ENCODE results near the gene IPPK. TPM values are rescaled to one million over a fixed set of nuclear protein-coding genes. Genes with fewer than 3 reads are reported as not detected.

The IPPK gene
- total RNA-seq, 1 experiment from 2014 or later, result 15.4 TPM

DNA sequence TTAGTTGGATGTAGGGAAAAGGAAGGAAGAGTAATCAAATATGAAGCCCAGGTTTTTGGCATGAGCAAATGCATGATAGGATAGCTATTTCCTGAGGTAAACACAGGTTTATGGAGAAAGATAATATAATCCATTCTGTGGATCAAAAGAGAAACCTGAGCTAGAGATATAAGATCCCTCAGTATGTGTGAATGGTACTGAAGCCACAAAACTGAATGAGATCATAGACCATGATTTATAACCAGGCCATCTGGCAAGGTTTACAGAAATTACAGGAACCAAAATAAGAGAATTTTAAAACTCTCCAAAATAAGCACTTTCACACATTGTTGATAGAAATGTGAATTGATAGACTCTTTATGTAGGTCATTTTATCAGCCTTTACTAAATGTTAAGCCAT, 105.4 kb downstream of the IPPK start:
- no peak overlapping the region for H3K27ac ChIP-seq (ENCODE audit: low read depth, low read length)
- TF ChIP-seq POLR2A (IDR thresholded peaks at IDR 0.05; ENCODE audit: borderline replicate concordance, extremely low read depth, insufficient read depth, insufficient read length) (no peak), CTCF (IDR thresholded peaks at IDR 0.05 in 2 of 3, conservative IDR thresholded peaks at IDR 0.05 in 1 of 3; ENCODE audit: borderline replicate concordance in 1 of 3, insufficient read depth in 1 of 3, low read depth in 2 of 3, low read length in 2 of 3) (no peak), CEBPB (IDR thresholded peaks at IDR 0.05; ENCODE audit: low read depth) (no peak), POLR2AphosphoS5 (IDR thresholded peaks at IDR 0.05; ENCODE audit: low read depth, low read length) (no peak), SP1 (IDR thresholded peaks at IDR 0.05; ENCODE audit: low read depth) (no peak), JUND (IDR thresholded peaks at IDR 0.05) (no peak), TCF7L2 (IDR thresholded peaks at IDR 0.05; ENCODE audit: borderline replicate concordance, extremely low read depth, insufficient read depth, insufficient read length) (no peak)
- TF ChIP-seq, protein P1, sequence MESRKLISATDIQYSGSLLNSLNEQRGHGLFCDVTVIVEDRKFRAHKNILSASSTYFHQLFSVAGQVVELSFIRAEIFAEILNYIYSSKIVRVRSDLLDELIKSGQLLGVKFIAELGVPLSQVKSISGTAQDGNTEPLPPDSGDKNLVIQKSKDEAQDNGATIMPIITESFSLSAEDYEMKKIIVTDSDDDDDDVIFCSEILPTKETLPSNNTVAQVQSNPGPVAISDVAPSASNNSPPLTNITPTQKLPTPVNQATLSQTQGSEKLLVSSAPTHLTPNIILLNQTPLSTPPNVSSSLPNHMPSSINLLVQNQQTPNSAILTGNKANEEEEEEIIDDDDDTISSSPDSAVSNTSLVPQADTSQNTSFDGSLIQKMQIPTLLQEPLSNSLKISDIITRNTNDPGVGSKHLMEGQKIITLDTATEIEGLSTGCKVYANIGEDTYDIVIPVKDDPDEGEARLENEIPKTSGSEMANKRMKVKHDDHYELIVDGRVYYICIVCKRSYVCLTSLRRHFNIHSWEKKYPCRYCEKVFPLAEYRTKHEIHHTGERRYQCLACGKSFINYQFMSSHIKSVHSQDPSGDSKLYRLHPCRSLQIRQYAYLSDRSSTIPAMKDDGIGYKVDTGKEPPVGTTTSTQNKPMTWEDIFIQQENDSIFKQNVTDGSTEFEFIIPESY (IDR thresholded peaks at IDR 0.05; ENCODE audit: extremely low read depth, insufficient replicate concordance, low read length), result no peak
- TF ChIP-seq, protein P2, sequence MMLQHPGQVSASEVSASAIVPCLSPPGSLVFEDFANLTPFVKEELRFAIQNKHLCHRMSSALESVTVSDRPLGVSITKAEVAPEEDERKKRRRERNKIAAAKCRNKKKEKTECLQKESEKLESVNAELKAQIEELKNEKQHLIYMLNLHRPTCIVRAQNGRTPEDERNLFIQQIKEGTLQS (IDR thresholded peaks at IDR 0.05), result no peak
- ChIA-PET RAD21 (ENCODE audit: low non-redundant PET in 1 of 2, low total read pairs in 2 of 2, uncharacterized antibody in 2 of 2, unreplicated experiment in 2 of 2) (no interaction called here), POLR2A (no interaction called here), CTCF (no interaction called here)
- intact Hi-C loops (cut with micrococcal nuclease), result no loop called here
- no peaks in the 10 kb centered on the region for H3K27me3 ChIP-seq (ENCODE audit: insufficient read depth, low read length)
- no peaks in the 10 kb centered on the region for H3K79me2 ChIP-seq (ENCODE audit: insufficient read depth, low read length)
- DNase-seq (ENCODE audit: low read depth, low spot score) (no peak), ATAC-seq (no peak)
- no TSS peak for BruUV-seq (replicated peaks)
- no peak overlapping the region for H3K9ac ChIP-seq (ENCODE audit: low read length)
- no peaks in the 10 kb centered on the region for H3K9me2 ChIP-seq (ENCODE audit: insufficient read depth)
- H3K36me3 ChIP-seq (ENCODE audit: control insufficient read depth in 1 of 2, insufficient read depth in 2 of 2, low read length in 2 of 2), result no peaks in the 10 kb centered on the region
- H3K9me3 ChIP-seq (ENCODE audit: control insufficient read depth in 1 of 2, insufficient read depth in 1 of 2, low read depth in 1 of 2, low read length in 2 of 2), result no peaks in the 10 kb centered on the region
- H4K20me1 ChIP-seq (ENCODE audit: insufficient read depth), result no peaks in the 10 kb centered on the region
- no peak overlapping the region for H2AFZ ChIP-seq (ENCODE audit: low read depth, low read length, poor library complexity, severe bottlenecking)
- no peak overlapping the region for H3K4me2 ChIP-seq (ENCODE audit: low read length)
- no peak overlapping the region for H3K4me3 ChIP-seq (replicated peaks in 1 of 2; ENCODE audit: low read depth in 1 of 2, low read length in 2 of 2)
- H3K4me1 ChIP-seq (ENCODE audit: control insufficient read depth in 1 of 2, insufficient read depth in 2 of 2, low read length in 2 of 2), result no peaks in the 10 kb centered on the region

Other genes starting within 250 kb of the IPPK start
- not detected for gene OMD, start 245.7 kb downstream of the IPPK start, total RNA-seq (2021; ENCODE audit: unreplicated experiment)
- gene ASPN, start 187.6 kb downstream of the IPPK start, total RNA-seq (2021; ENCODE audit: unreplicated experiment), result not detected
- gene ECM2, start 134.1 kb downstream of the IPPK start, total RNA-seq (2021; ENCODE audit: unreplicated experiment), result not detected
- 23.4 TPM for gene BICD2, start 94.7 kb upstream of the IPPK start, total RNA-seq (2021; ENCODE audit: unreplicated experiment)
- 7.2 TPM for gene ZNF484, start 207.9 kb upstream of the IPPK start, total RNA-seq (2021; ENCODE audit: unreplicated experiment)

Measured in HCT116 (cell line).